HEK293T (cell line): Measurements from ENCODE around the gene BCAT1.
A peak's percentile ranks its signal among the peaks of the same experiment; 100 is the strongest.

ENCODE experiments used
- CTCF ChIA-PET: fragments of 350-600 bp; formaldehyde crosslinking; extraction: SDS; loops from one replicate; lab custom pipeline; 2021; ENCODE audit warnings: antibody characterized with exemption, inconsistent platforms; lab: Yijun Ruan, JAX
- POLR2A ChIA-PET: fragments of 350-600 bp; formaldehyde crosslinking; extraction: SDS; loops from one replicate; lab custom pipeline; 2020; ENCODE audit warnings: antibody characterized with exemption, inconsistent platforms; lab: Yijun Ruan, JAX
- DNase-seq: peaks from one replicate; pipeline ENCODE4 v3.0.0; 2012; ENCODE audit warnings: mixed read lengths; ENCODE audit errors: extremely low spot score
- ARNT ChIP-seq: fragments of 450-650 bp; IDR thresholded peaks from 2 replicates; pipeline ENCODE4 v1.6.1; 2017; ENCODE audit warnings: mild to moderate bottlenecking
- BHLHE40 ChIP-seq: fragments of 450-650 bp; IDR thresholded peaks from 2 replicates; pipeline ENCODE4 v1.6.1; 2016; ENCODE audit warnings: mild to moderate bottlenecking, moderate library complexity, borderline replicate concordance
- CTBP1 ChIP-seq: fragments of 450-650 bp; IDR thresholded peaks from 2 replicates; pipeline ENCODE4 v1.6.1; 2016; ENCODE audit warnings: borderline replicate concordance
- ELF4 ChIP-seq: fragments of 450-650 bp; IDR thresholded peaks from 2 replicates; pipeline ENCODE4 v1.6.1; 2017; ENCODE audit warnings: antibody characterized with exemption
- FOXA1 ChIP-seq: fragments of 450-650 bp; IDR thresholded peaks from 2 replicates; pipeline ENCODE4 v1.6.1; 2016; ENCODE audit warnings: mild to moderate bottlenecking
- FOXK2 ChIP-seq: fragments of 450-650 bp; IDR thresholded peaks from 2 replicates; pipeline ENCODE4 v1.6.1; 2016; ENCODE audit warnings: mild to moderate bottlenecking
- FOXM1 ChIP-seq: fragments of 450-650 bp; IDR thresholded peaks from 2 replicates; pipeline ENCODE4 v1.6.1; 2017; ENCODE audit warnings: mild to moderate bottlenecking, borderline replicate concordance
- HDGF ChIP-seq: fragments of 450-650 bp; IDR thresholded peaks from 2 replicates; pipeline ENCODE4 v1.6.1; 2017; ENCODE audit warnings: antibody characterized with exemption, borderline replicate concordance
- L3MBTL2 ChIP-seq: fragments of 450-650 bp; conservative IDR thresholded peaks from 2 replicates; pipeline ENCODE4 v1.6.1; 2016; ENCODE audit warnings: mild to moderate bottlenecking
- LEF1 ChIP-seq: fragments of 450-650 bp; IDR thresholded peaks from 2 replicates; pipeline ENCODE4 v1.6.1; 2017; ENCODE audit warnings: mild to moderate bottlenecking, borderline replicate concordance
- NFRKB ChIP-seq: fragments of 450-650 bp; IDR thresholded peaks from 2 replicates; pipeline ENCODE4 v1.6.1; 2016; ENCODE audit warnings: mild to moderate bottlenecking, moderate library complexity
- PKNOX1 ChIP-seq: fragments of 450-650 bp; IDR thresholded peaks from 2 replicates; pipeline ENCODE4 v1.6.1; 2016
- SP1 ChIP-seq: fragments of 450-650 bp; IDR thresholded peaks from 2 replicates; pipeline ENCODE4 v1.6.1; 2017
- SUZ12 ChIP-seq: fragments of 450-650 bp; IDR thresholded peaks from 2 replicates; pipeline ENCODE4 v1.6.1; 2016; ENCODE audit warnings: mild to moderate bottlenecking
- TARDBP ChIP-seq: fragments of 450-650 bp; IDR thresholded peaks from 2 replicates; pipeline ENCODE4 v1.6.1; 2016
- ZNF384 ChIP-seq: fragments of 450-650 bp; IDR thresholded peaks from 2 replicates; pipeline ENCODE4 v1.6.1; 2016

Gene BCAT1

DNA sequence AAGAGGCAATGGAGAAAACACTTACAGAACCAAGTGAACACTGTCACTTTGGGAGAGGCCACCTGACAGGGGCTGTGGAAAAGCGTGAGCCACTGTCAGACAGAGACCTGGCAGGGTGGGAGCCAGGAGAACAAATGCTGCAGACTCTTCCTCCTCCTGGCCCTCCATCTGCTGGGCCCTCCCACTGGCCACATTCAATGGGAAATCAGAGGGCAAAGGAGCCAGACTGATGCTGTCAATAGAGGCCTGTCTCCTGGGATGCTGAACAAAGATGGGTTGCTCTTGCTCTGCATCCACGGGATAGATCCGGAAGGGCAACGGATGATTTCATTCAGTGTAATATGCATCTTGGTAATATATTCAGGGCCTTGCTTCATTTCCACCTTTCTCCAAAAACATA lies 44.9 kb upstream of the BCAT1 start:
- no peak for DNase-seq
- POLR2A ChIA-PET: no interaction called here
- TF ChIP-seq CTBP1 (no peak), ARNT (no peak), PKNOX1 (no peak), BHLHE40 (no peak), ELF4 (no peak), FOXK2 (no peak), LEF1 (no peak), FOXM1 (no peak), NFRKB (no peak), FOXA1 (no peak), L3MBTL2 (no peak), SUZ12 (no peak)
- CTCF ChIA-PET: interaction anchor here (0.6 kb wide), 1 partner anchor 49 kb away, joined by 3 read pairs; no protein-coding TSS in a partner anchor

- 0 out of 2 replicates have a peak, but pooled peaks have one; percentile 28 for TF ChIP-seq PKNOX1
- no peak for TF ChIP-seq TARDBP
- ChIA-PET CTCF (interaction anchor here (0.6 to 1.9 kb wide), 9 partner anchors 20 to 1880 kb away, joined by 3 to 6 read pairs (median 4); no protein-coding TSS in a partner anchor), POLR2A (no interaction called here)
- DNase-seq: peak; percentile 39
Measured at GRCh38 chr12:24991209-24992049, 42.5 kb upstream of the BCAT1 start.

DNA sequence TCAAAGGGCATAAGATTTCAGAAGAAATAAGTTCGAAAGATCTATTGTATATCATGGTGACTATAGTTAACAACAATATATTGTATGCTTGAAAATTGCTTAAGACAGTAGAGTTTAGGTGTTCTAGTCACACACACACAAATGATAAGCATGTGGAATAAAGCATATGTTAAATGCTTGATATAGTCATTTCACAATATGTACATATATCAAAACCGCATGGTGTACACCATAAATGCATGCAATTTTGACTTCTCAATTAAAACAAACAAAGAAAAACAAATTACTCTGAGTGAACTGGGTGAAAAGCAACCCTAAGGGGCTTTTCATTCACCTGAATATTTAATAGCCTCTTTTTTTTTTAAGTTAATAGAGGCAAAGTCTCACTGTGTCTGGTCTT lies 40.3 kb upstream of the BCAT1 start:
- ChIA-PET CTCF (no interaction called here), POLR2A (no interaction called here)
- no peak for TF ChIP-seq PKNOX1
- no peak for TF ChIP-seq L3MBTL2
- no peak for TF ChIP-seq SUZ12
- no peak for TF ChIP-seq LEF1
- TF ChIP-seq ELF4: no peak
- TF ChIP-seq ARNT: no peak
- TF ChIP-seq FOXA1: no peak
- no peak for TF ChIP-seq NFRKB
- no peak for TF ChIP-seq BHLHE40
- no peak for DNase-seq

GRCh38 chr12:24982250-24982649 lies 33.3 kb upstream of the BCAT1 start:
- ChIA-PET CTCF (no interaction called here), POLR2A (no interaction called here)
- TF ChIP-seq CTBP1: no peak
- DNase-seq: no peak

DNA sequence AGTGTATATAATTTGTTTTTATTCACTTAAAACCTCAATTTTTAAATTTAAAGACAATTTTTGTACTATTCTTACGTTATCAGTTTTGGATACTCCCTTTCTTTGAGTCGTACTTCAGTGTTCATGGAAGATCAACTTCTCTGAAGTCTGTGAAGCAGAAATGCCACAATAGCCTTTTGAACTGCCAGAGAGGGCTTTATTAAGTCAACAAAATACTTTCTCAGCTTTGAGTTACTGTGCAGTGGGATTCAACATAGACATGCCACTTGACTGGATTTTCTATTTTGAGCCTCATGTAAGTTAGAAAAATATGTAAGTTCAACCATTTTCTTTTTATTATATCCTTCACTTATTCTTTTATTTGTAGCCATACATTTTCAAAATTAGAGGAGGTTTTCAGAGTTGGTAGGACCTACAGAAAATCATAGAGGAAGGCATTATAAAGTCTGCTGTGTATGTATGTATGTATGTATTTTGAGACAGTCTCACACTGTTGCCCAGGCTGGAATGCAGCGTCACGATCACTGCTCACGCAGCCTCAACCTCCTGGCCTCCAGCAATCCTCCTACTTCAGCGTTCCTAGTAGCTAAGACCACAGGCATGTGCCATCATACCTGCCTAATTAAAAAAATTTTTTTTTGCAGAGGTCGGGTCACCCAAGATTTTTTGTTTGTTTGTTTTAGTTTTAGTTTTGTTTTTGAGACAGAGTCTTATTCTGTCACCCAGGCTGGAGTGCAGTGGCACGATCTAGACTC lies 31.3 kb upstream of the BCAT1 start:
- TF ChIP-seq HDGF: no peak
- no peak for TF ChIP-seq FOXK2
- no peak for TF ChIP-seq LEF1
- TF ChIP-seq TARDBP: no peak
- TF ChIP-seq ELF4: no peak
- no peak for TF ChIP-seq SUZ12
- TF ChIP-seq SP1: no peak
- no peak for TF ChIP-seq ZNF384
- ChIA-PET POLR2A (no interaction called here), CTCF (no interaction called here)
- no peak for DNase-seq

DNA sequence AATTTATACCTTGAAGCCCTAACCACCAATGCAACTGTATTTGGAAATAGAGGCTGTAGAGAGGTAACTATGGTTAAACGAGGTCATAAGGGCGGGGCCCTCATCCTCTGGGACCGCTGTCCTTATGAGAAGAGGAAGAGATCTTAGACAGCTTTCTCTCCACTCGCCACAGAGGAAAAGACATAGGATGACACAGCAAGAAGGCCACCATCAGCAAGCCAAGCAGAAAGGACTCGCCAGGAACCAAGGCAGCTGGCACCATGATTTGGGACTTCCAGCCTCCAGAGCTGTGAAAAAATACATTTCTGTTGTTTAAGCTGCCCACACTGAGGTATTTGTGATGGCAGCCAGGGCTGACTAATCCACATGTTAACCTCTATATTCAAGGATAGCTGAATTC lies 30.4 kb upstream of the BCAT1 start:
- POLR2A ChIA-PET: no interaction called here
- CTCF ChIA-PET: no interaction called here
- no peak for DNase-seq
- TF ChIP-seq FOXA1 (no peak), HDGF (no peak)

DNA sequence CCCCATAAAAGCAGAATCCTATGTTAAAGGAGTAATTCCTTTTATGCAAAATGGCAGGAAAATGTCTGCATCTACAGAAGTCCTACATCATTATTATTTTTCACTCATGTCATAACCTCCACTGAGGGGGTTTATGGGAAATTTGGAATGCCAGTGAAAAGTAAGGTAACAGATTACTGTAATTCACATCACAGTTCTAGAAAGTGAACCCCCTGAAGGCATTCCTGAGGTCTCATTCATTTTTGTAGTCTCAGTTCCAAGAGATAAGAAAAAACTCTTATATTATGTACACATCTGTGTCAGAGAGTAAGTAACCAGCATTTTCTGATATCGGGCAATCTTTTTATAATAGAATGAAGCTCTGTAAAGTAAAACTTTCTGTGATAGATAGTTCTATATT lies 28.8 kb upstream of the BCAT1 start:
- CTCF ChIA-PET: no interaction called here
- POLR2A ChIA-PET: no interaction called here
- TF ChIP-seq L3MBTL2: no peak
- no peak for TF ChIP-seq TARDBP
- no peak for TF ChIP-seq ARNT
- no peak for TF ChIP-seq SP1
- no peak for DNase-seq
